Panc1 (cell line): ENCODE results near the gene LPAR6.

ENCODE experiments used
- CTCF ChIP-seq: fragments of 450-650 bp; IDR thresholded peaks from 2 replicates; pipeline ENCODE4 v1.5.1; 2017; ENCODE audit warnings: mild to moderate bottlenecking
- POLR2AphosphoS5 ChIP-seq: IDR thresholded peaks from 2 replicates; pipeline ENCODE4 v1.6.1; 2012; ENCODE audit warnings: mild to moderate bottlenecking, low read depth, low read length, moderate library complexity
- REST ChIP-seq, 2 experiments: IDR thresholded peaks; 2 replicates each; pipeline ENCODE4 v1.6.1; 2011 to 2012; ENCODE audit warnings: low read depth in 2 of 2, control low read depth in 1 of 2, low read length in 1 of 2, mild to moderate bottlenecking in 1 of 2, moderate library complexity in 1 of 2; ENCODE audit not compliant: insufficient read depth in 1 of 2

GRCh38 chr13:48393030-48393697, 19.7 kb downstream of the LPAR6 start:
- TF ChIP-seq CTCF (no peak), POLR2AphosphoS5 (no peak), REST (IDR thresholded peaks at IDR 0.05; ENCODE audit: insufficient read depth in 1 of 2, low read depth in 2 of 2, low read length in 1 of 2) (no peak)
